Gastroesophageal sphincter (tissue), 3 donors: ENCODE measurements around the gene KANK3.

Experiments
- CTCF ChIP-seq, 4 experiments: fragments of 200-600 bp in 2 of 4; fragments of 450-650 bp in 2 of 4; sonication (generic) in 1 of 4; IDR thresholded peaks; one replicate each; pipeline ENCODE4 v1.5.1; 2017 to 2019; ENCODE audit warnings: antibody characterized with exemption in 4 of 4, mild to moderate bottlenecking in 2 of 4, moderate library complexity in 2 of 4
- EP300 ChIP-seq: sonication (generic); formaldehyde crosslinking; IDR thresholded peaks from one replicate; pipeline ENCODE4 v1.6.1; 2017; ENCODE audit warnings: antibody characterized with exemption, mild to moderate bottlenecking
- POLR2A ChIP-seq, 2 donors: fragments of 450-650 bp; IDR thresholded peaks; one replicate each; pipeline ENCODE4 v1.6.1; 2017; ENCODE audit warnings: antibody characterized with exemption in 2 of 2, mild to moderate bottlenecking in 2 of 2, moderate library complexity in 1 of 2

DNA sequence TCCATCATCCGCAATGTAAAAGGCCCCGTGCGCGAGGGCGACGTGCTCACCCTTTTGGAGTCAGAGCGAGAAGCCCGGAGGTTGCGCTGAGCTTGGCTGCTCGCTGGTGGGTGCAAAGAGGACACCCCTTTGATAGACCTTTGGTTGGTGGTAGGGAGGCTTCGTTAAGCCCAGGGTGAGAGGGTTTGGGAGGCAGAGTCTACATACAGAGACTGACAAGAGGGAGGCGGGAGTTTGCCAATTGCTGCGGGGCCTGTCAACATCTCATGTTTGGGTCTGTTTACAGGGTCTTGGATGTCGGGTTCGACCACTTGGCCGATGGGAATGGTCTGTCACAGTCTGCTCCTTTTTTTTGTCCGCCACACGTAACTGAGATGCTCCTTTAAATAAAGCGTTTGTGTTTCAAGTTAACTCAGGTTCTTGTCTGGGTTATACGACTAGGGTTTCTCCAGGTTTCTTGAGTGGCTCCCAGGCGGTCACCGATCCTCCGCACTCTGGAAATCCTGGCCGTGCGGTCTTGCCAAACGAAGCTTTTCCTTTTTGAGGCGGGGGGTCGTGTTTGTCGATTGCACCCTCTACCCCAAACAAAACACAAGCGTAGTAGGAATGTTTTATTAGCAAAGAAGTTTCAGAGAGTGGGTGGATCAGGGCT lies 20.9 kb downstream of the KANK3 start:
- TF ChIP-seq POLR2A (IDR thresholded peaks at IDR 0.05) = no peak
- no peak for TF ChIP-seq CTCF (IDR thresholded peaks at IDR 0.05)
- TF ChIP-seq EP300 = no peak
